HG02642 (cell line): Measurements from ENCODE around the gene PML.

Experiments
- ATAC-seq: cut with Tn5 transposase; IDR thresholded peaks from one replicate; pipeline ENCODE4 v1.9.1; 2021; ENCODE audit warnings: mild to moderate bottlenecking; ENCODE audit not compliant: unreplicated experiment, poor library complexity

PML gene

GRCh38 chr15:73984208-73984979 is 10.1 kb upstream of the PML start:
- ATAC-seq: no peak

- ATAC-seq: no peak
These were observed 9.2 kb upstream of the PML start for GRCh38 chr15:73985101-73985873.

- ATAC-seq: no peak
These were observed 8.3 kb upstream of the PML start for GRCh38 chr15:73986055-73986775.

- ATAC-seq: no peak
These were observed 7.8 kb upstream of the PML start for GRCh38 chr15:73986776-73987056.

GRCh38 chr15:73987250-73987649 is 7.3 kb upstream of the PML start:
- ATAC-seq: no peak

GRCh38 chr15:73987681-73988444 is 6.7 kb upstream of the PML start:
- ATAC-seq: no peak

GRCh38 chr15:73988445-73988969 is 6.0 kb upstream of the PML start:
- ATAC-seq: no peak

- no peak for ATAC-seq
These were observed 5.3 kb upstream of the PML start for GRCh38 chr15:73989001-73989798.

GRCh38 chr15:73990250-73991005 is 4.1 kb upstream of the PML start:
- ATAC-seq: no peak

GRCh38 chr15:73991260-73991659 is 3.3 kb upstream of the PML start:
- ATAC-seq: no peak

- ATAC-seq: peak; percentile 83
These were observed 2.6 kb upstream of the PML start, which contains the start of gene STOML1 for GRCh38 chr15:73991726-73992593. STOML1 (minus strand) TSS chr15:73992295; CDS start chr15:73992223, 72 bp downstream.

GRCh38 chr15:73992594-73992898 is 2.0 kb upstream of the PML start:
- ATAC-seq: no peak

- no peak for ATAC-seq
These were observed 1.1 kb upstream of the PML start for GRCh38 chr15:73993211-73993994.

GRCh38 chr15:73994912-73995622 is 551 bp downstream of the PML start:
- ATAC-seq: no peak

GRCh38 chr15:73996267-73996666 is 1.8 kb downstream of the PML start:
- ATAC-seq: no peak

- ATAC-seq: no peak
These were observed 2.4 kb downstream of the PML start for GRCh38 chr15:73996939-73997338.

GRCh38 chr15:73997986-73998385 is 3.5 kb downstream of the PML start:
- no peak for ATAC-seq
